HL-60/S4 treated with retinoic acid at 250 ng/mL for 4 days and 3 days (cell line): ENCODE results near the gene TUBGCP3.

Experiments
- in situ Hi-C: fragments of 300-500 bp; cut with MboI; formaldehyde crosslinking; loops from 2 replicates; pipeline ENCODE4 v1.7.0; 2022; ENCODE audit warnings: low sequenced_read_pairs

TUBGCP3 gene

DNA sequence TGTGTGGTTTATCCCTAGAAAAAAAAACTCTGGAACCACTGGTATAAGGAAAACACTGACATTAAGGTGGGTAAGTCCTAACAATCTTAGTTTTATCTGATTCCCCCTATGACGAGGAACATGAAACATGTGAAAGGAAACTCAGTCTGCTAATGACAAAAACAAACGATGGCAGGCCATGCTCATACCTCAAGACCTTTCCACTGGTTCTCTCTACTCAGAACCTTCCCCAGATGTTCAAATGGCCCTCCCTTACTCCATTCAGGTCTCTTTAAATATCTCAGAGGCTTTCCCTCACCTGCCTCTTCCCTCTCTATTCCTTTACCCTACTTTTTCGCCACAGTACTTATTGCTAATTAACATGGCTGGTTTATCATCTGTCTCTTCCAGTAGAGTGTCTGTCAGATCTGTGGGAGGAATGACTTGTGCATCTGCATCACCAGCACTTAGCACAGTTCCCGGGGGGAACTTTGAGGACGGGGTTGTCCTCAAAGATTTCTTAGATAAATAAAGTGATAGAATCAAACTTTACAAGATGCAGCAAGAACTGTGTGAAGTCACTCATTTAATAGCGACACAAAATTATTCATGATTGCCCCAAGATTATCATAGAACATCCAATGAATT, 1.5 kb downstream of the TUBGCP3 start:
- in situ Hi-C loops, result no loop called here

DNA sequence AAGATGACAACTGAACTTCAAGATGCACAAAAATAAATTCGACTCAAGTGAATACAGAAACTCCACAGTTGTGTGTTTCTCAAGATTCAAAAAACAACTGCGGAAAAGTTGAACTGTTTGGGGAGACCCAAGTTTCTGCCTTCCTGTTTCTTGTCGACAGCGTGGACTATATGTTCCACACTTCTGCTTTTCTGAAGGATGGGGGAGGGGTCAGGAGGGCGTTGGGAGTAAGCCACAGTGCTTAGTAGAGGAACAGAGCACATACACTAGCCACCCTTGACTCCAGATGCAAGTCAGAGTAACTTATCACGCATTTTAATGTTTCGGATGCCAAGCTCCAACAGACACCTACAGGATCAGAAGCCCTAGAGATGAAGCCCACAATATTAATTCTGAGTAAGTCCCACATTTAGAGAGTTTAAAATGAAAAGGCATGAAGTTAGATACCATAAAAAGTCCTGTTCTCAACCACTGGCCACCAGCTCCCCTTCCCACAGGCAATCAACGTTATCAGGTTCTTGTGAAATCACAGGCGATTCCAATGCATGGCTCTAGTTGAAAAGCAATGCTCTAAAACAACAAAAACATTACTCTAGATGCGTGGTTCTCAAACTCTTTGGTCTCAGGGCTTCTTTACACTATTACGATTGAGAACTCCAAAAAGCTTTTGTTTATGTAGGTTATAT, 4.2 kb downstream of the TUBGCP3 start:
- in situ Hi-C loops, result no loop called here

DNA sequence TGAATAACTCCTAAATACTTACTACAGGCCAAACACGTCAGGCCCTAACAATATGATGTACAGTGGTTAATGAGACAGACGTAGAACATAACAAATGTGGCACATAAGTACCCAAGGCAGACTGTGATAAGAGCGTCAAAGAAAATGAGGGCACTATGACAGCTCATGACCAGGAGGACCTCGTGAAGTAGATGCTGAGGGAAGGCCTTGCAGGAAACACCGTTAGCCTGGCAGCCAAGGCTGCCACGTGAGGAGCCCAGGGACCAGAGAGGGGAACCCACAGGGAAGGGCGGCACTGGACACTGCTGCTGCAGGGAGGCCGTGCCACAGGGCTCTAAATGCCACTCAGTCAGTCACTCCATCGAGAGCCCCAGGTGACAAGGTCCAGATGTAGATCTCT, 5.7 kb downstream of the TUBGCP3 start:
- in situ Hi-C loops, result no loop called here

DNA sequence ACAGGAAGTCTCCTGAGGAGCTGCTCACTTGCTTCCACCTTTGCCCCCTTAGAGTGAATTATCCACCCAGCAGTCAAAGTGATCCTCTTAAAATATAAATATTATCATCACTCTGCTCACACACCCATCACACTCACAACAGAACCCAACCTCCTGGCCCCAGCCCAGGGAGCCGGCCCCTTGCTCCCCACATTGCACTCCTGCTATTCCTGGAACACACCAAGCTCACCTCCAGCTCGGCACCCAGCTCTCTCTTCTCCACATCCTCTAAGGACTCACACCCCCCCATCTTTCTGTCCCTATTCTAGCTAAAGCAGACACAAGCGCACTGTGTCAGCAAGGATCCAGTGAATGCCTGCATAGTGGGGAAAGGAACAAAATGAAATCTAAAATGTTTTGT, 7.0 kb downstream of the TUBGCP3 start:
- in situ Hi-C loops, result no loop called here

DNA sequence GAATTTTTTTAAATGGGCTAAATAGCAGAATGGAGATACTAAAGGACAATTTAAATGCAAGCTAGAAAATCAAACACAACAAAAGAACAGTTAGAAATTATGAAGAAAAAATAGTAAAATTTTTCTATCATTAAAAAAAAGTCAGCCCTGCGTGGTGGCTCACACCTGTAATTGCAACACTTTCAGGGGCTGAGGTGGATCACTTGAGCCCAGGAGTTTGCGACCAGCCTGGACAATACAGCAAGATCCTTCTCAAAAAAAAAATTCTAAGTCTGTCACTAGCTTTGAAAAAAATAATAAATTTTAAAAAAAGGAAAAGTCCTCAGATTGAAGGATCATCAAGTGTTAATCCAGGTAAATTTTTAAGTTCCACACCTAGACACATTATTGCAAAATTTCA, 7.7 kb downstream of the TUBGCP3 start:
- in situ Hi-C loops, result no loop called here

DNA sequence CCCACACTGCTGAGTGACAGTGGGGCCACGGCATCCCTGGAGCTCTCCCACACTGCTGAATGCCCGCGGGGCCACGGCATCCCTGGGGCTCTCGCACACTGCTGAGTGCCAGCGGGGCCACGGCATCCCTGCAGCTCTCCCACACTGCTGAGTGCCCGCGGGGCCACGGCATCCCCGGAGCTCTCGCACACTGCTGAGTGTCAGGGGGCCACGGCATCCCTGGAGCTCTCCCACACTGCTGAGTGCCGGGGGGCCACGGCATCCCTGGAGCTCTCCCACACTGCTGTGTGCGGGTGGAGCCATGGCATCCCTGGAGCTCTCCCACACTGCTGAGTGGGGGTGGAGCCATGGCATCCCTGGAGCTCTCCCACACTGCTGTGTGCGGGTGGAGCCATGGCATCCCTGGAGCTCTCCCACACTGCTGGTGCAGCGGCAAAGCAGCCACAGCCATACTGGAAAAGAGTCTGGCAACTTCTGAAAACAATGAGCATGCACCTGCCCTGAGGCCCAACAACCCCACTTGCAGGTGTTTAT, 8.6 kb downstream of the TUBGCP3 start:
- in situ Hi-C loops, result no loop called here

DNA sequence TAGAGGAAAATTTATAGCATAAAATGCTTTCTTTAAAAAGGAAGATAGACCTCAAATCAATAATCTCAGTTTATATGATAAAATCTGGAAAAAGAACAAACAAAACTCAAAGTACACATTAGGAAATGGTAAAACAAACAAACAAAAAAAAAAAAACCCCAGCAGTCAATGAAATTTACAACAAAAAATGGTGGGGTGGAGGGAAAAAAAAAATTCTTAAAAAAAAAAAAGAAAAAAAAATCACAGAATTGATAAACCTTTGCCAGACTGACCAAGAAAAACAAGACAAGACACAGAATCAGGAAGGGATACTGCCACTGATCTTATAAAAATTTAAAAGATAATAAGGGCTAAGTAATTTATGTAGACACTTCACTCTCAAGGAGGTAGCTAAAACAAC, 11.2 kb downstream of the TUBGCP3 start:
- in situ Hi-C loops, result no loop called here

DNA sequence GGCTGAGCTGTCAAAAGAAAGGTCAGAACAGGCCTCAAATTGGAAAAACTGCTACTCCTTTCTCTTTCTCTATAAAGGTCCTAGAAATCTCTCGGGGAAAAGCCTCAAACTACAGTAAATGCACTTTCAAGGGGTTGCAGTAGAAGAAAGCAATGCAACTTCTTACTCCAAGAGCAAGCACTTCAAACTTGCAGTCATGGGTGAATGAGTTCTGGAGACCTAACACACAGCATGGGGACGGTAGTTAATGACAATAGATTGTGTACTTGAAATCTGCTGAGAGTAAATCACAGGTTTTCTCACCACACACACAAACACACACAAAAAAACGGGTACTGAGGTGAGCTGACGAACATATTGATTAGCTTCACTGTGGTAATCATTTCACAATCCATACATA, 11.8 kb downstream of the TUBGCP3 start:
- in situ Hi-C loops, result no loop called here

DNA sequence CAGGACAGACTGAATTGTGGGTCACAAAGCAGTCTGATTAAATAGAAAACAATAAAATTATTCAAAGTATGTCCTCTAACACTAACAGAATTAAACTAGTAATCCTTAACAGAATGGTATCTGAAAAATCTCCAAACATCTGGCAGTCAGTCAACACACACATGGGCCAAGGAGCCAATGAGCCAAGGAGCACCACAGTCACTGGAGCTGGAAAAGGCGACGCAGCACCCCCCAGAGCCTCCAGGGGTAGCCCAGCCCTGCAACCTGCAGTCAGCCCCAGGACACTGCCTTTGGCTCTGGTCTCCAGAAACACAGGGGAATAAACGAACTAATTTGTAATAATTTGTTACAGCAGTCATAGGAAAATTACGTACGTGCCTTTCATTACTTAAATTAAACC, 12.3 kb downstream of the TUBGCP3 start:
- in situ Hi-C loops, result no loop called here

DNA sequence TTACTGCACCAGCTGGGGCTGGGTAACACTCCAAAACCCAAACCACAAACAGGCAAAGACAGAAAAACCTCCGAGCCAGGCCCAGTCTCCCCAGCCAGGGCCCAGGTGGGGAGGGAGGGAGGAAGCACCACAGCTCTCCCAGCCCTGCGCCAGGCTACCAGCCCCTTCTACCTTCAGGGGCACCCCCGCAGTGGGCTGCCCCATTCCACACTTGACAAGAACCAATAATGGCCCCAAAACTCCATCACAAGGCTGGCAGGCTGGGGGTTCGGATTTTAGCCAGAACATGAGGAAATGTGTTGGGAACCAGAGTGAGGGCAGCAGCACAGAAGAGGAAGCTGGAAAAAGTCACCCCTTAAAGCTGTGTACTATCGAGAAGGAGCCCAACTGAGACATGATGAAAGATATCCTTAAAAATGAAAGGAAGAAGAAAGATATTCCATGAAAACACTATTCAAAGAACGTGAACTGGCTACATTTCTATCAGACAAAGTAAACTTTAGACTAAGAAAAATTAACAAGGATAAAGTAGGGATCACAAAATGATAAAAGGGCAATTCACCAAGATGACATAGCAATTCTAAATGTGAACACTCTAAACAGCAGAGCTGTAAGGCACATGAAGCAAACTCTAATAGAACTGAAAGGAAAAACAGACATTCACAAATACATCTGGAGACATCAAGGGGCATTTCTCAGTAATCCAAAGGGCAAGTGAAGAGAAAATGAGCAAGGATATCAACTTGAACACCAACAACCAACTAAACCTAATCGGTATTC, 12.9 kb downstream of the TUBGCP3 start:
- in situ Hi-C loops, result no loop called here

DNA sequence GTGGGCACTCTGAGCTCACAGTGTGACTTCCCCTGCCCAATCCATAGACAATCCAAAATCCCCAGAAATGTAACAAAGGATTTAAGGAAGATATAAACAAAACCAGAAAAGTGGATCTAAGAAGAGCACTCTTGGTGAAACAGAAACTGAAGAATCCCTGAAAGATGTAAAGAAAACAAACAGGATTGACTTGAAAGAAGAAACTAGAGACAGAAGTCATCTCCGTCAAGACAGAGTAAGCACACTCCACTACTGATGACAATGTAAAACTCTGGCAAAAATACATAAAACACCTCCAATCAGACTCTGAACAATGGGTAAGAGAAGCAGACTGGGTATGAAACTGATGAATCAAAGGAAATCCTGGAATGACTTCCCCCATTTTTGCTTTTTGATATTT, 13.5 kb downstream of the TUBGCP3 start:
- in situ Hi-C loops, result no loop called here

DNA sequence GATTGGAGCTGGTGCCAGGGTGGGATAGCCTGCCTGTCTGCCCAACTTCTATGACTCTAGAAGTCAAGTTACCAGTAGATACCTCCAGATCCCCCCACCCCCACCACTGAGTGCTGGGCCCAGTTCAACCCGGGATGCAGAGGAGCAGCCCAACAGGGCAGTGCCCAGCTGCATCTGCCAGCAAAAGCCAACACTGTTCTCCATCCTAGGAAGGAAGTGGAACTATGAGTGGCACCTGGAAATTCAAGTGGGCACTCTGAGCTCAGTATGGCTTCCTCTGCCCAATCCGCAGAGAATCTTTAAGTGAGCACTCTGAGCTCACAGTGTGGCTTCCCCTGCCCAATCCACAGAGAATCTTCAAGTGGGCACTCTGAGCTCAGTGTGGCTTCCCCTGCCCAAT, 14.2 kb downstream of the TUBGCP3 start:
- in situ Hi-C loops, result no loop called here

DNA sequence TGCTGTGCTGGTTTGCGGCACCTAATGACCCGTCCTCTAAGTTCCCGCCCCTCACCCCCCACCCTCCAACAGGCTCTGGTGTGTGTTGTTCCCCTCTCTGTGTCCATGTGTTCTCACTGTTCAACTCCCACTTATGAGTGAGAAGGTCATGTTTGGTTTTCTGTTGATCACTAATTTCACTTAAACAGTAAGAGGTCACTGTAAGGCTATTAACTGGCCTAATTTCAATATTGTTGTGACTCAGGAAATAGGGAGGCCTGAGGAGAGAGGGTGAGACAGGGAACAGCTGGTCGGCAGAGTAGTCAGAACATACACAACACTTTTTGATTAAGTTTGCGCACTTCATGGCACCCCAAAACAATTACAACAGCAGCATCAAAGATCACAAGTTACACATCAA, 15.6 kb downstream of the TUBGCP3 start:
- in situ Hi-C loops, result no loop called here

DNA sequence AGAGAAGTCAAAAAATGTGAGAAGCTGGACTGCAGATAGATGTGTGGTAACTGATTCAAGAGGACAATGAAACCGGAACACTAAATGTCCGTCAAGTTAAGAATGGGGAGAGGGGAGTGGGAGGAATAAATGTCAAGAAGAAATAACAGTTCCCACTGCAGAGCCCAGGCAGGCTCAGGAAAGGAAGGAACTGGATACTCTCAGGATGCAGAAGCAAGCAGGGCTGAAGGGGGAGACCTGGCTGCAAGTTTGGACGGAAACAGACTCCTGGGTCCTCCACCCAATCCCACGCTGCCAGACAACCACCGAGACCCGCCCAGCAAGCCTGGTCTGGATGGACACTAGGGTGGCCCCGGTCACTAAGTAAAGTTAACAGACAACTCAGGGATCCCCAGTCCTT, 18.1 kb downstream of the TUBGCP3 start:
- in situ Hi-C loops, result no loop called here

DNA sequence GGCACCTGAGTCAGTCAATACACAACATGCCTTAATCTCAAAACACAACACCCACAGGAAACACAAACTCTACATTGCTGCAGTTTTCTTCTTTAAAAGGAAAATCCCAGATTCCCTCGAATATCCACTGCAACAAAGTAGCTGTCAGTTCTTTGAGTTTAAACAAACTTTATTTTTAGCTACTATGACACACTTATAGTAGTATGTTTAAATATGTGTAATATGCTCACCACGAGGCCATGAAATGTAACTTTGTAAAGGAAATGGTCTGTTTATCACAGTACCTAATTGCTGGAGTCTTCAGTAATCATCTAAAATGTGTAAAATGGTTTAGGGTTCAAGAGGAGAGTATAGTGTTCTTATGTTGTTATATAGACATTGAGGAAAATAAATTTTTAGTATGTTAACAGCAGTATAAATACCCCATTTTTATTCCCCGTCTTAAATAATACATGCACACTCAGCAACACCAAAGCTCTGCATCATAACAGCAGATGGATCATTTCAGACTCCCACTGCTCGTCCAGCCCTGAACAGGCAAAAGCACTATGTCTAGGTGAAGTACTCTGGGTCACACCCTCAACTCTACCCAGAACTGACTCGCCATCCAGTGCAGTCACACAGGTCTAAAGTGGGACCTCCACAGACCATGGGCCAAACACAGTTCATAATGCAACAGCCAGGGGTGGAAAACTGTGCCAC, 20.6 kb downstream of the TUBGCP3 start:
- in situ Hi-C loops, result no loop called here

DNA sequence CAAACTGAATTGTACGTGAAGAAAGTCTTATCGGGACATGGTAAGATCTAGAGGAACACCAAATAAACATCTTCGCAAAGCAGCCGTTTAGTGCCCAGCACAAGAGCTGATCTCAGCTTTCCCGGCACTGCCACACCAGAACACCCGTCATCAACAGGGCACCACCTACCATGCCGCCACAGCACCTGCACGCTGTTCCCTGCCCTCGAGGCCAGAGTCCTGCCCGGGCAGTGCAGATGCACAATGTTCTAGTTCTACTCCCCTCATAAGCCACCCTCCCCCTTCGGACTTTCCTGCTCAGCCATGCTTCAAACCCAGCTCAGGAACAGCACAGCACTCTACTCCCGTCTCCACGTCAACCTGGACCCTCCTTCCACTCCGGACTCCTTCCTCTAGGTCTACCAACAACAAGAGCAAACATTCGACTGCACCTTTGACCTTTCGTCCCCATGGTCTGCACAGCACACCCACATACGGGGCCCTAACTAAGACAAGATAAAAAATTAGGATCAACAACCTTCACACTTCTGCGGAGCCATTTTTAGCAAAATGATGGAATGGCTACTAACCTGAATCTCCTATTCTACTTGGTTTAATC, 25.1 kb downstream of the TUBGCP3 start:
- in situ Hi-C loops, result no loop called here

DNA sequence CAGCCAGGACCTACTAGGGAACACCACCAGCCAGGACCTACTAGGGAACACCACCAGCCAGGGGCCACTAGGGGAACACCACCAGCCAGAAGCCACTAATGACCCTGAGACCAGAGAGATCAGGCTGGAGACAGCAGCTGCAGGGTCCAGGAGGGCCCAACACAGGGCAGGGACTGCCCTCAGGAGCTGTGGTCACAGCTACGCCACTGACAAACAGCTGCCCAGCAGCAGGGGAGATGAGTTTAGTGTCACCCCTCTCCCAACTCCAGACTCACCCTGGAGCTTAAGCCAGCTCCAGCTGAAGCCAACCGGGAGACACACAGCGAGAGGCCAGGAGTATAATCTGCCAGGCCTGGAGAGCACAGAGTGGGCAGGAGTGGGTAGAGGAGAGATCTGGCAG, 25.7 kb downstream of the TUBGCP3 start:
- in situ Hi-C loops, result no loop called here

DNA sequence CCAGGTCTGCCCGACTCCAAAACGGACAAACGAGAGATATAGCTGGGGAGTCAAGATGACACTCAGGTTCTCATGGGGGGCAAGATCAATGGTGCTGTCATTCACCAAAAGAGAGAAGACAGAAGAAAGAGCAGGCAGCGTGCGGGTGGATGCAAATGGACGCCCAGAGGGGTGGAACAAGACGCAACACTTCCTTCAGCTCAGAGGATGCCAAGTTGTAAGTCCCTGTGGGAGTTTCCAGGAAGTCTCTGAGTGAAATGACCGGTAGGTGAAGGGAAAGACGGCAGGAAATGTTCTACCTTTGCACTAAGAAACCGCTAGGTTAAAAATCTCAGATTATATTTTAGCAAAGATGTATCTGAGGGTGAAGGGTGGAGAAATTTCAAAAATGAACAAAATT, 26.5 kb downstream of the TUBGCP3 start:
- in situ Hi-C loops, result no loop called here

DNA sequence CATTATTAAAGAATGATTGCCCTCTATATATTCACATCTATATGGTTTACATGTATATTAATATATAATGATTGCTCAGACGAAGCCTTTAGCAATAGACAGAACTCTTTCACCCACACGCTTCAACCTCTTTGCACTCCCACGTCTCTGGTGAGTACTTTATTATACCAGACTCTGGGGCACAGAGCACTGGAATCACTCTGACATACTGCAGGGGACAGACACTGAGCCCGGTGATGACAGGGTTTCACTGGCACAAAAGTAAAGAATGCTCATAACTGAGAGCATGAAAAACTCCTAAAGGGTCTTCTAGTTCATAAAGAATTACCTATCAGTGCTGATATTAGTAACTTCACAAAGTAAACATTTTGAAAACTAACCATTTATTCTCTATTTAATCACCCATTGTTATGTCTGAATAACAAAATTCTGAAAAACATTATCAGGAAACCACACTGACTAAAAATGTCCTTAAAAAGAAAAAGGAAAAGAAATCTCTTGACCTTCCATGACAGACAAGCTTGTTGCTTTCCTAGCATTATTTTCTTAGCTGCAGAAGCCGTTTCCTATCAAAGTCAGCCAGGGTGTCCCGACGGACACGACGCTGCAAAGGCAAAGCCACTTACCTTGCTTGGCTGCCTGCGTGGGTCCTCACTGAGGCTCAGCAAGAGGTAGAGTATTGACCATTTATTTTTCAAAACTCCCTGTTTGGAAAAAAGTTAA, 29.1 kb downstream of the TUBGCP3 start:
- in situ Hi-C loops, result no loop called here

DNA sequence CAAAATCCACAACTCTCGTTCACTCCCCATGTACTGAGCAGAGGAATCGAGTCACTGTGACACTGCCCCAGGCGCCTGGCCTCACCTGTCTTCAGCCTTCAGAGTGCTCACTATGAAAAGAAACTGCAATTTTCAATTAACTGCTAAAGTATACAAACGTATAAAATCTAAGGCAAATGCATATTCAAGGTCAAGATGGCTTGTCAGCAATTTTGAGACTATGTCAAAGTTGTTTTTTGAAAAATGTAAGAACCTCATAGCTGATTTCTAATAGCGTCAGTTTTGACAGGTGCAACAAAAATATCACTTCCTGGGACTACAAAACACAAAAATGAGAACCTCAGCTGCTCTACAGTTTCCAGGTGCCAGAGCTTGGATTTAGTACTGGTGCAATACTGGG, 31.4 kb downstream of the TUBGCP3 start:
- in situ Hi-C loops, result no loop called here
